Hematopoietic multipotent progenitor cell treated with erythropoietin and hydrocortisone succinate and interleukin-3 and kit ligand, for 17 days (in vitro differentiated cells): Measurements from ENCODE around the gene NUP210.

Experiments used
- DNase-seq: peaks from one replicate; pipeline ENCODE4 v3.0.0-alpha.2; 2015; ENCODE audit warnings: low spot score

The NUP210 gene

GRCh38 chr3:13375464-13375863, 44.7 kb downstream of the NUP210 start:
- no peak for DNase-seq

- DNase-seq, result no peak
These were observed 46.0 kb downstream of the NUP210 start for GRCh38 chr3:13373975-13374586.

- no peak for DNase-seq
These were observed 47.5 kb downstream of the NUP210 start for GRCh38 chr3:13372656-13373055.

- no peak for DNase-seq
These were observed 48.0 kb downstream of the NUP210 start for GRCh38 chr3:13372126-13372525.

- DNase-seq, result no peak
These were observed 48.7 kb downstream of the NUP210 start for GRCh38 chr3:13371100-13372075.

- no peak for DNase-seq
These were observed 49.5 kb downstream of the NUP210 start for GRCh38 chr3:13370609-13371008.

GRCh38 chr3:13370055-13370454, 50.1 kb downstream of the NUP210 start:
- no peak for DNase-seq

- DNase-seq, result no peak
These were observed 51.3 kb downstream of the NUP210 start for GRCh38 chr3:13368834-13369233.

GRCh38 chr3:13367728-13368127, 52.4 kb downstream of the NUP210 start:
- DNase-seq, result no peak

GRCh38 chr3:13365390-13366379, 54.4 kb downstream of the NUP210 start:
- no peak for DNase-seq

- DNase-seq, result no peak
These were observed 55.4 kb downstream of the NUP210 start for GRCh38 chr3:13364602-13365271.

GRCh38 chr3:13362551-13362950, 57.6 kb downstream of the NUP210 start:
- DNase-seq, result no peak

GRCh38 chr3:13359916-13360315, 60.2 kb downstream of the NUP210 start:
- DNase-seq, result no peak

- DNase-seq, result no peak
These were observed 61.5 kb downstream of the NUP210 start for GRCh38 chr3:13358643-13359042.

- DNase-seq, result no peak
These were observed 62.1 kb downstream of the NUP210 start for GRCh38 chr3:13358051-13358450.

GRCh38 chr3:13357074-13357473, 63.0 kb downstream of the NUP210 start:
- no peak for DNase-seq

- no peak for DNase-seq
These were observed 66.1 kb downstream of the NUP210 start for GRCh38 chr3:13353936-13354542.

- no peak for DNase-seq
These were observed 66.6 kb downstream of the NUP210 start for GRCh38 chr3:13353506-13353905.

GRCh38 chr3:13352621-13353131, 67.4 kb downstream of the NUP210 start:
- DNase-seq, result no peak

GRCh38 chr3:13349823-13350222, 70.3 kb downstream of the NUP210 start:
- no peak for DNase-seq
